CD4-positive, alpha-beta T cell treated with Interleukin-10 for 1 hour (primary cell): ENCODE data around the gene TNFSF8.

Experiments
- DNase-seq: peaks from one replicate; pipeline ENCODE4 v3.0.0-alpha.2; 2020

Gene TNFSF8

GRCh38 chr9:114902786-114903524, 27.4 kb downstream of the TNFSF8 start:
- DNase-seq, result no peak

- DNase-seq, result no peak
Measured at GRCh38 chr9:114900942-114901802, 29.2 kb downstream of the TNFSF8 start.

DNA sequence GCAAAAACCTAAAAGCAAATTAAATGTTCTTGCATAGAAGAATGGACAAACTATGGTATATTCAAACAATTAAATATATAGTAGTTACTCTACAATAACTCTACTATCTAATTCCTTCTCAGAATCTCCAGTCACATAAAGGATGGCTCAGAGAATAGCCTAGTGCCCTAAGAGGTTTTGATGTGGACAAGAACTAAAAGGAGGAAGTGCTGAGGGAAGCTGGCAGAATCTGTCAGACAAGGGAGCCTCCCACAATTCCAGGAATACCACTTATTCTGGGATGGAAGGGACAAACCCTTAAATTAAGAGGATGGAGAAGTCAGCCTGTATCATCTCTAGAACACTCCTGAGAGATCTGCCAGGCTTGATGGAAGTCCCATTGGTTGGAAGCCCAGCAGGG, 30.4 kb downstream of the TNFSF8 start:
- DNase-seq, result no peak

DNA sequence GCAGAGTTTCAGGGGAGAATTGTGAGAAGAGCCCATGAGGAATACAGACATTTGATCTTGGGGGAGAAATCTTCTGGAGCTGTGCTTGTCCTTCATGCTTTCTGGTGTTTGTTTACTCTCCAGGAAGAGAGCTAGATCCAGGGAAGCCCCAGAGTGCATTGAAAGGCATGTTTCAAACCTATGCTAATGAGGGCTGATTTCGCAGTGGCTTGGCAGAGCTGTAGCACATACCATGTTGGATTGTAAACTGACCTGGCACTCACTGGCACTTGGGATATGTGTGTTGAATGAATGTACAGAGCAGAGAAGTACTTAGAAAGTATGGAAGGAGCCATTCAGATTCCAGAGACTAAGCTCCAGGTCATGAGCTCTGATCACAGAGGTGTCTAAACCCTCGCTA, 30.9 kb downstream of the TNFSF8 start:
- no peak for DNase-seq

GRCh38 chr9:114898741-114899140, 31.6 kb downstream of the TNFSF8 start:
- DNase-seq, result peak; percentile 85

DNA sequence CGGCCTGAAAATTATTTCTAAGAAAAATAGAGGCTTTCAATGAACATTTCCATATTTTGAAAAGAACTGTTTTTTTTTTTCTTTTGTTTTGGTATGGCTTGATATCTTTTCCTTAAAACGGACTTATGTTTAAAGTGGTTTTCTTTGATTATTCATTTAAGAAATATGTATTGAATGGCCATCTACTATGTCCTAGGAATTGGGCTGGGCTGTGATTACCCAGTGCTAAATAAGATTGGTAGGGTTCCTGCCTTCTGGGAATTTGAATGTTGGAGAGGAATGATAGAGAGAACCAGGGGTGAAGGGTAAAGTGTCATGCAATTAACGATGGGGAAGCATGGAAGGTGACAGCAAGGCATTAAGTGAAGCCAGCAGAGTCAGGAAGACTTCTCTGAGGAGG, 33.2 kb downstream of the TNFSF8 start:
- no peak for DNase-seq

DNA sequence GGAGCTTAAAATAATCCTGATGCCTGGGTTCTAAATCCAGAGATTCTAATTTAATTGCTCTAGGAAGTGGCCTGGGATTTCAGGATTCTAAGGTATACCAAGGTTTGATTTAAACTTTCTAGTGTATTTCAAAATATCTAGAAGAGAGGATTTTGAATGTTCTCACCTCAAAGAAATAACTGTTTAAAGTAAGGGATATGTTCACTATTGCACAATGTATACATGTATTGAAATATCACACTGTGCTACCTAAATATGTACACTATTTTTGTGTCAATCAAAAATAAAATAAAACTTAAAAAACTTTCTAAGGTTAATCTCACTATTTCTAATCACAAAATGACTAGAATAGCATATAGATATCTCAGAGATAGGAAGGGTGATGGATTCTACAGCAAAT, 34.0 kb downstream of the TNFSF8 start:
- no peak for DNase-seq

- DNase-seq, result no peak
Measured at GRCh38 chr9:114895521-114895991, 34.8 kb downstream of the TNFSF8 start.

GRCh38 chr9:114894609-114895433, 35.6 kb downstream of the TNFSF8 start:
- no peak for DNase-seq

GRCh38 chr9:114894206-114894605, 36.2 kb downstream of the TNFSF8 start:
- no peak for DNase-seq

DNA sequence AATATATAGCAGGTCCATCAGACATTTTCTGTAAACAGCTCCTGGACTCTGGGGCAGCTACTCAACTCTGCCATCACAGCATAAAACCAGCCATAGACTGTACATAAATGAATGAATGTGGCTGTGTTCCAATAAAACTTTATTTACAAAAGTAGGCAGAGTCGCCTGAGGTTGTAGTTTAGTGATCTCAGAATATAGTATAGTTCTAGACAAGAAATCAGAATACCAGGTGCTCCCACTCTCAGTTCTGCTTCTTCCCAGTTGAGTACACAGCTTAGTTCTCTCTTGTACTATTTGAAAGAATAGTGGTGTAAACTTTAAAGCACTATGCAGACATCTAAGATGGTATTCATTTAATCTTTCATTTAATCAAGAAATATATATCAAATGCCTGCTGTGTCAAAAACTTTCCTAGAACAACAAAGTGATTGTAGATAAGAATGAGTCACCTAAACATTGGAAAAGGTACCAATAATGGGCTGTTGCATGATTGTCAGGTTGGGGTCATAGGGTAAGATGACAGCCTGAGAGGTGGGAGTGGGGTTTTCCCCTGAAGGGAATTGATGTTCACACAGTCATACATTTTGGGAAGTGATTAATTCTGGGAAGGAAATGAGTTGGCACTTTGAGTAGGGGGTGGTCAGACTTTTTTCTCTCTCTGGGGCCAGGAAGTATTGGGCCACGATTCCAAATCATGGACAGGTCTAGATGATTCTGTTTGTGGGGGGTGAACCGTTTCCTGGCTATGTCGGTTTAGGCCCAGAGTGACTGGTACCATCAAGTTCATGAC, 37.0 kb downstream of the TNFSF8 start:
- no peak for DNase-seq

DNA sequence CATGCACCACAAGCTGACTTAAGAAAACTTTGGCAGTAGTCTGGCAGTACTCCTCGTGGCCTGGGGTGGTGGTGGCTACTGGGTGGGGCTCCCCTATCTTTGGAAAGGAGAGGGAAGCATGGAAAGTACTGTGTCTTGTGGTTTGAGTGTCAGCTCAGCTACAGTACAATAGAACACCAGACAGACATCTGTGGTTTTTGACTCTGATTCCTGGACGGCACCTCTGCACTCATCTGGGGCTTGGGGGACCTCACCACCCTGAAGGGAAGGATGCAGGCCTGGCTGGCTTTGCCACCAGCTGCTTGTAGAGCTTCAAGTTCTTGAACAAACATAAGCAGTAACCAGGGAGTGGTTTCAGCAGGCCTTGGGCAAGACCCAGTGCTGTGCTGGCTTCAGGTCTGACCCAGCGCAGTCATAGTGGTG, 40.6 kb downstream of the TNFSF8 start:
- no peak for DNase-seq

- DNase-seq, result no peak
Measured at GRCh38 chr9:114888607-114889006, 41.8 kb downstream of the TNFSF8 start.

GRCh38 chr9:114887963-114888362, 42.4 kb downstream of the TNFSF8 start:
- DNase-seq, result no peak

GRCh38 chr9:114884787-114885452, 45.5 kb downstream of the TNFSF8 start:
- DNase-seq, result no peak

DNA sequence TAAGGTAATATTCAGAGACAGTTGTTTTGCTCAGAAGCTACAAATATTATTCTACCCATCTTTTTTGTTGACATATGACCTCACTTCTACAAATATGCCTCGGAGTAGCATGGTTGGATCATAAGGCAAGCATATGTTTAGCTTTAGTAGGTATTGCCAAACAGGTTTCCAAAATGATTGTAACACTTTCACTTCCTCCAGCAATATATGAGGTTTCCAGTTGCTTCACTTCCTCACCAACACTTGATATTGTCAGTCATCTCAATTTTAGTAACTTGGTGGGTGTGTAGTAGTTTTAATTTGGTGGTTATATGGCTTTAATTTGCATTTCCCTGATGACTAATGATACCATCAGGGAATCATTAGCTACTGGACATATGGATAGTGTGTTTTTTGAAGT, 46.7 kb downstream of the TNFSF8 start:
- DNase-seq, result no peak

DNA sequence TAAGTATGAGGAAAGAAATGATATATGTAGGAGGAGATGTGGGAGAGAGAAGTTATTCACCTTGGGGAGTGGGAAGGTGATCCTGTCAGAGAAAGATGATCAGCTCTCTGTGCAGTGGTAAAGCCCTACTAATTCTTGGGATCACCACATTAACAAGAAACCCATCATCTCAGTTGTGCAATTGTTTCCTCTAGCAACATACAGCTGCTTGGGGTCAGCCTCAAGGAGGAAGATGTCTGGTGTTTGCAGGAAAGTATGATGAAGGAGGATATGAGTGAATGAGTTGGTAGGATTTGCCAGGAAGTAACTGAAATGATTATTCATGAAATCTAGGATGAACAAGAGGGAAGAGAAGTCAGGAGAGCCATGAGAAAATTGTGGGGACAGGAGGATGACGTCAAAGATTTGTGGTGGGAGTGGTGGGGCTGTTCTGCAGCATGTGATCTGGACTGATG, 50.1 kb downstream of the TNFSF8 start:
- no peak for DNase-seq

DNA sequence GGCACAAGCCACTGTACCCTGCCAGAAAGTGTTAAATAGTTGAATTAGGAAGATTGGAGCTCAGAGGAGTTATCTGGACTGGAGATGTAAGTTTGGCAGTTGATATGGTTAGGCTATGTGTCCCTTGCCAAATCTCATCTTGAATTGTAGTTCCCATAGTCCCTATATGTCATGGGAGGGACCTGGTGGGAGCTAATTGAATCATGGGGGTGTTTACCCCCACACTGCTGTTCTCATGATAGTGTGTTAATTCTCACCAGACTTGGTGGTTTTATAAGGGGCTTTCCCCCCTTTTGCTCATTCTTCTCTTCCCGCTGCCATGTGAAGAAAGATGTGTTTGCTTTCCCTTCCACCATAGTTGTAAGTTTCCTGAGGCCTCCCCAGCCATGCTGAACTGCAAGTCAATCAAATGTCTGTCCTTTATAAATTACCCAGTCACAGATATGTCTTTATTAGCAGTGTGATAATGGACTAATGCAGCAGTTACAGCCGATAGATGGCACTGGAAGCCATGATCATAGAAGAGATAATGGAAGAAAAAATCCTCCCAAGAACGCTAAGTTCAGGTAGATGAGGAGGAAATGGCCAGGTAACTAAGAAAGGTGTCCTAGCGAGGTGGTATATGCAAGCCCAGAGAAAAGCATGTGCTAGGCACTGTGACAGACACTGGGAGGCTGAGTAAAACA, 51.4 kb downstream of the TNFSF8 start:
- no peak for DNase-seq

- DNase-seq, result peak; percentile 23
Measured at GRCh38 chr9:114869845-114870244, 60.5 kb downstream of the TNFSF8 start.

GRCh38 chr9:114869378-114869777, 61.0 kb downstream of the TNFSF8 start:
- DNase-seq, result no peak

- DNase-seq, result no peak
Measured at GRCh38 chr9:114867327-114867726, 63.1 kb downstream of the TNFSF8 start.
